Stimulated activated CD8-positive, alpha-beta memory T cell treated with anti-CD3 and anti-CD28 coated beads, Interleukin-7, amount 100 ng/mL, for 24 hours (primary cell): Measurements from ENCODE around the gene NUP210.
"Not testable (repeated sequence)": the region's sequence is repeated elsewhere in the genome, so short reads cannot be mapped to it uniquely, and the experiment has no call there.

Experiments
- DNase-seq: peaks from one replicate; pipeline ENCODE4 v3.0.0-alpha.2; 2020; ENCODE audit warnings: low read depth

Gene NUP210

DNA sequence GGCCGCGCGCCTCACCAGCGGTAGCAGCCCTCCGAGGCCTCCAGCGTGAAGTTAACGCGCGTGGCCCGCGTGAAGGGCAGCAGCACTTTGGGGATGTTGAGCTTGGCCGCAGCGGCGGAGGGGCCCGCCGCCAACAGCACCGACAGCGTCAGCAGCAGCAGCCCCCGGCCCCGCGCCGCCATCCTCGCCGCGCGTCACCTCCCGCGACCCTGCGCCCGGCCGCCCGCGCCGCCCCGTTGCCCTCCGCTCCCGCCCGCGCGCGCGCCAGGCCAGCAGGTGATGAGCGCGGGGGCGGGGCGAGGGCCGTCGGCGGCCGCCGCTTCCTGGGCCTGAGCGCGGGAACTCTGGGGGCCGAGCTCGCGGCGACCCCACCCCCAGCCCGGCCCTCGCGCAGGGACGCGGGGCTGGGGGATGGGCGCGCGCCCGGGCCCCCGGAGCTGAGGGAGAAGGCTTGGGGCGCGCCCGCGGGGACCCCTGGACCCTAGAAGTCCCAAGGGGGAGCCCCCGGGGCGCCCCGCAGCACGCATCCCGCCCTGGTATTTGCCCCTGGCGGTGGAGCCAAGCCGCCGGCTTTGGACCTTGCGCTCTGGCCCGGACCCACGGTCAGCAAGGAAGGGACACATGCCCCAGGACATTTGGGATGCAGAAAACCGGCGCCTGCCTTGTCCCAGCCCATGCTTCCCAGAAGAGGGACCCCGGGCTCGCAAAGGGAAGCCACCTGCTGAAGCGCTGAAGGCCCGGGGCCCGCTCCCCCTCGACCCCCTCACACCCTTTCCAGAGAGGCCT is at the start of gene NUP210:
Gene NUP210 (minus strand): TSS at position 278 of the 786 bp plus-strand sequence. CDS start 96 bp downstream, at position 182.
- peak; percentile 49 for DNase-seq

DNA sequence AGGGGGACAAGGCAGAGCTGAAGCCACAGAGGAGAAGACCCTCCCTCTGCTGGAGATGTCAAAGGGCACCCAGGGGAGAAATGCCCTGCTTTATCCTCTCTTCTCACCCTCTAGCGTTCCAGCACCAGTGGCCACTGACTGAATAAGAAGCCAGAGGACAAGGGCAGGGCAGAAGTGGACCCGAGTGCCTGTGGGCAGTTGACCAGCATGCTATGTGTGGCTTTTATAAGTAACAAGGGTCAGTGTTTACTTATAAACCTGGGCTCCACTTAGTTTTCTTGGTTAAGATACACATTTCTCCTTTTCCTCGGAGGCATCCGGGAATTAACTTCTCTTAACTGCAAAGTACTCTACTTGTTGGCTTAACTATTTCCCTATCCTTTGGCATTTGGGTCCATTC is 46.7 kb upstream of the NUP210 start:
- DNase-seq: no peak

DNA sequence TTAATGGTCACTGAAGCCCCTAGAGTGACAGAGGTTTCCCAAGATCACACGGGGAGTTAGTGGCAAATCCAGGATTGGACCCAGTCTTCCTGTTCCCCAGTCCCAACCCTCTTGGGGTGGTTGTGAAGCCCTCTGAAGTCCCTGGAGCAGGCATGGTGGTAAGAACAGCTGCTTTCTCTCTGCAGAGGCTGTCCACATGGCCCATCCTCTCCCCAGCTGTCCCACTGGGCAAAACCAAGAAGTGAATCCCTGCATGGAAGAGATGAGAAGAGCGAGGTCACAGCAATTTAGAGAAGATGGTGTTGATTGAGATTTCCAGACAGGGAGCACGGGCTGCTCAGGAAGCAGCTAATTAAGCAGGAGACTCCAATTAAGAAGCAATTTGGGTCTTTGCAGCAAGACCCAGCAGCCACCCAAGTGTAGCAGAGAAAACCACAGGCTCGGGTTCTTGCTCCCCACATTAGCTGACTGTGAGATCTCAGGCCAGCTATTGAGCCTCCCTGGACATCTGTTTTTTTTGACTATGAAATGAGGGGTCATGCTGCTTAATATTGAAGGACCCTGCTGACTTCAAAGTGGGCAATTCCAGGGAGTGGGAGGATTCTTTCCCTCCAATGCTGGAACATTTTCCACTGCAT is 45.2 kb upstream of the NUP210 start:
- no peak for DNase-seq

DNA sequence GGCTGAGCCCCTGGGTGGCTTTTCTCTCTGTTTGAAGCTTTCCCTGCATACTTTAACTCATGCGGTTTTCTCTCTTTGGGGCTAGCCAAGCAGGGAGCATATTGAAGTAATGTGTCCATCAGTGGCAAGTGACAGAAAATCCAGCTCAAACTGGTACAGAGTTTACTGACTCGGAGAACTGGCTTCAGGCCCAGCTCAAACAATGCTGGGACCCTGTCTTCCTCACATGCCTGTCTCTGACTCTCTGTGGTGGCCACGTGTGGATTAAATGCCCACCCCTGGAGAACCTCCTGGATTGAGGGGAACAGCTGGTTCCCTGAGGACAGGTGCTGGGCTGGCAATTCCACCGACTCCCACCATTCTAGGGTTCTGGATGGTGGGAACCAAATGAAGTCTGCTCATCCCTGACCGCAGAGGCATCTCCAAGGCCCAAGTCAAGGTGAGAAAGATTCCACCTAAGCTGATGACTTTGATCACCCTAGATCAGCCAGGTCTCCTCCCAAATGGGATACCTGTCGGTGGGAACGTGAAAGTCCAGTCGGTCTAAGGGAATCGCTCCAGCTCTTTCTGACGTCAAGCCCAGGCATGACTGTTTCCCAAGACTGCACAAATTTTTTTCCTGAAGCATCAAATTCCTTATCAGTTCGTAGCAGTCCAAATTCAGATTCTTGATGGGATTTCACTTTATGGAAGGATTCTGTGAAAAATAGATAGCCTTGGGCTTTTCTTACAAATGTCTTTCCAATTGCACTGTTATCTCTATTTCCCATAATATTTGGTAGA is 43.7 kb upstream of the NUP210 start:
- no peak for DNase-seq

DNA sequence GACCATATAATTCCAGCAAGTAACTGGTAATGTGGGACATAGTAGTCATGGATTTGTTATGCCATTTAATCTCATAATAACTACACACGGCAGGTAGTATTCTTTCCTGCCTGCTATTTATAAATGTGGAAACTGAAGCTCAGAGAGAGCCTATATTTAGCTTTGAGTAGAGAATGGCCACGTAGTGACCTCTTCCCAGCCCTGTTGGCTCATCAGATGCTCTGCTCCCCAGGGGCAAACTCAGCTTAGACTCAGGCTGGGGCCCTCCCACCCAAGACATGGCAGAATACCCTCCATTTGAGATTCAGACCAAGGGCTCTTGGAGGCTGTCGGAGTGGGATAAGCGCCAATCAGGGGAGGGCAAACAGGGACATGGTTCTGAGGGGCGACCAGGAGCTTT is 42.7 kb upstream of the NUP210 start:
- no peak for DNase-seq

DNA sequence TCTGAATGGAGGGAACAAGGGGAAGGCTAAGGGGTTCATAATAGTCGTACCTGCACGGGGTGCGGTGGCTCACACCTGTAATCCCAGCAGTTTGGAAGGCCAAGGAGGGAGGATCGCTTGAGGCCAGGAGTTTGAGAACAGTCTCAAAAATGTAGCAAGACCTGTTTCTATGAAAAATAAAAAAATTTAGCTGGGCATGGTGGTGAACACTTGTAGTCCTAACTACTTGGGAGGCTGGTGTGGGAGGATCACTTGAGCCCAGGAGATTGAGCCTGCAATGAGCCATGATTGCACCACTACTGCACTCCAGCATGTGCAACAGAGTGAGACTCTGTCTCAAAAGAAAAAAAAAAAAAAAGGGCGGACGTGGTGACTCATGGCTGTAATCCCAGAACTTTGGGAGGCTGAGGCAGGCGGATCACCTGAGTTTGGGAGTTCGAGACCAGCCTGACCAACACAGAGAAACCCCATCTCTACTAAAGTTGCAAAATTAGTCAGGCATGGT is 42.1 kb upstream of the NUP210 start:
- DNase-seq: no peak

DNA sequence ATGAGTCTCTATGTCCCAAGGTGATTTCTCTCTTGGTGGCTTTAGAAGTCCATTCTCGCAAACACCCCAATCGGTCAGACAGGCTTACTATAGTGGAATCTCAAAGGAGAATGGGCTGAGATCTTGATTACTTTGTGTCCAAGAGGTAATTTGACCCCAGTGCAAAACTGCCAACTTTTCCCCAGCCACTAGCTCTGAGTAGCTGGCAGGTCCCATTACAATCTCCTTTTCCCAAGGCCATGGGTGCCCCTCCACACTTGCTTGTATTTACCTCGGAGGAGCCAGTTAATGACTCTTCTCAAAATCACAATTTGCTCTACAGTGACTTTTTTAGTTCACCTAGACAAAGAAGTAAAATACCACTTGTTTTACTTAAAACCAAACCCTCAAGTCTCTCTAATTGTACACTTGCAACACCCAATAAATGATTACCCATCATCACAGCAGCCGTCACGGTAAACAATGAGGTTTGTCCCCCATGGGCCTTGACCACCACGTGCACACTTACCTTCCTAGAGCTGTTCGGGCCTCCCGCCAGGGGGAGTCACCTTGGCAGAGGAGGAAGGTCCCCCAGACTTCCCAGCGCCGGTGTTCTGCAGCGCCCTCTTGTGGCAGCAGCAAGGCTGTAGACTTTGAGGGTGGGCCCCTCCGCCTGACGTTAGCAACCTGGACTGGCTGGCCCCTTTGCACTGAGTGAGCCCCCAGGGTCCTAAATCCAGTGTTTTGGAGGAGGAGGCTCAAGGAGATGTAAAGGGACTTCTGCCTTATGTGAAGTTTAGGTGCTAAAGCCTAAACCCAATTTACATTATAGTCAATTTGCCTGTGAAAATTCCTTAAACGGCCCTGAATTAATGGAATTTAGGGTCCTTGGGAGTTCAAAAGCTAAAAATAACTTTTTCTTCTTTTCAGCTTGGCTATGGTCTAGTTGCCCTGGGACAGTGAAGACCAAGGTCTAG is 41.3 kb upstream of the NUP210 start:
- DNase-seq: peak; percentile 53

DNA sequence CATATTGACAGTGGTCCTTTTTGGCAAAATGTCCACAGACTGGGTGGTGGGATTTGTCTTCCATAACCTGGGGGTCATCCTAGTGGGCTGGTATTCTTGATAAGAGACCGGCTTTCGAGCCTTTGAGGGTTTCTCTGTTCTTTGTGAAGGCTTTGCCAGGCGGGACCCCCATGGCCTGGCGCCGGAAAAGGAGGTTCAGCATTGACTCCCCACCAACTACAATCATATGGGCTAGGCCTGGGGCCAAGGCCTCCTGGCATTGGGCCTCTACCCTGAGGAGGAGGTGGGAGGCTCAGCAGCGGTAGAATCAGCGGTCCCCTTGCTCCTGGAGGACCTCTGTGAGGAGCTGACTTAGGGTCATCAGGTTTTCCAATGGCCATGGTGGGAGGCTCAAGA is 40.2 kb upstream of the NUP210 start:
- no peak for DNase-seq

DNA sequence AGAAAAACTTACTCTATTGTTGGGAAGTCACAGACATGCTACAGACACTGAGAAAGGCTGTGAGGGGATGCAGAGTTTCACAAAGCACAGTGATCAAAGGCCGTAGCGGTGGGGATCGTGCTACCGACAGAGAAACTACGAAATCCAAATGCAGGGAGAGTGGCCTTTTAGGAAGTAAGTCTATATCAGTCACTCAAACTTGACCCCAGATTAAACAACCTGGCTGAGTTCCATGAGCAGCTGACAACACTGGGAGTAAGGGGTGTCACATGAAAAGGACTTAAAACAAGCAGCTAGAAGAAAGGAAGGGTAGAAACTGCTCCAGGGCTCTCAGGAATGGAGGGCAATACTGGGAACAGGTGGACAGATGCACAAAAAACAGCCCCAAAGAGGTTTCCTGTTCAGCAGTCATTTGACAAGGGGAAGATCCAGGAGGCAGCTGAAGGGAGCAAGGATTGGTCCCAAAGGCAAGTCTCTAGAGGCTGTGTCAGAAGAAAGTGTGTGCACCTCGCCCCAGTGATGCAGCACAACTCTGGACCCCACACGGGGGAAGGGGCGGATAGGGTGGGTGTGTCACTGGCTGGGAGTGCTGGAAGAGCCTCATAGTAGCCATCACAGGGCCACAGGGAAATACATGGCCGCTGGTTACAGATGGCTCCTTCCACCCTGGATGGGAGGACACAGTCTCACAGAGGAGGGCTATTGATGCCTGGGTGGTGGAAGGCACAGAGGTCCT is 39.7 kb upstream of the NUP210 start:
- no peak for DNase-seq

DNA sequence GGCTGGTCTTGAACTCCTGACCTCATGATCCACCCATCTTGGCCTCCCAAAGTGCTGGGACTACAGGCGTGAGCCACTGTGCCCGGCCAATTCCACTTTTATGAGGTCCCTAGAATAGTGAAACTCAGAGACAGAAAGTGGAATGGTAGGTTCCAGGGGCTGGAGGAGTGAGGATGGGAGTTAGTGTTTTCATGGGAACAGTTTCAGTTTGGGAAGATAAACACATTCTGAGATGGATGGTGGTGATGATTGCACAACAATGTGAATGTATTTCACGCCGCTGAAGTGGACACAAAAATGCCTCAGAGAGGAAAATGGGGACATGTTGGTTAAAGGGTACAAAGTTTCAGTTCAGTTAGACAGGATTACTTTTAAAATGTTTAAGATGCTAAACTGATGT is 37.5 kb upstream of the NUP210 start:
- no peak for DNase-seq

DNA sequence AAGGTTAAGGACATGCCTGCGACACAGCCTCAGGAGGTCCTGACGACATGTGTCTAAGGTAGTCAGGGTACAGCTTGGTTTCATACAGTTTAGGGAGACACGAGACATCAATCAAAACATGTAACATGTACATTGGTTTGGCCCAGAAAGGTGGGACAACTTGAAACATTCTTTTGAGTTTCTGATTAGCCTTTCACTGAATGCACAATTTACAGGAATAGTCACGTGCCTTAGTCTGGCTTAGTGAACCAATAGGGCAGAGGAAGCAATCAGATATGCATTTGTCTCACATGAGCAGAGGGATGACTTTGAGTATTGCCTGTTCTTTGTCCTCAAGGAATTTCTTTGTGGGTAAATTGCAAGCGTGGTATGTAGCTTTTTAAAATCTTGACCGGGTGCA is 35.5 kb upstream of the NUP210 start:
- DNase-seq: no peak

DNA sequence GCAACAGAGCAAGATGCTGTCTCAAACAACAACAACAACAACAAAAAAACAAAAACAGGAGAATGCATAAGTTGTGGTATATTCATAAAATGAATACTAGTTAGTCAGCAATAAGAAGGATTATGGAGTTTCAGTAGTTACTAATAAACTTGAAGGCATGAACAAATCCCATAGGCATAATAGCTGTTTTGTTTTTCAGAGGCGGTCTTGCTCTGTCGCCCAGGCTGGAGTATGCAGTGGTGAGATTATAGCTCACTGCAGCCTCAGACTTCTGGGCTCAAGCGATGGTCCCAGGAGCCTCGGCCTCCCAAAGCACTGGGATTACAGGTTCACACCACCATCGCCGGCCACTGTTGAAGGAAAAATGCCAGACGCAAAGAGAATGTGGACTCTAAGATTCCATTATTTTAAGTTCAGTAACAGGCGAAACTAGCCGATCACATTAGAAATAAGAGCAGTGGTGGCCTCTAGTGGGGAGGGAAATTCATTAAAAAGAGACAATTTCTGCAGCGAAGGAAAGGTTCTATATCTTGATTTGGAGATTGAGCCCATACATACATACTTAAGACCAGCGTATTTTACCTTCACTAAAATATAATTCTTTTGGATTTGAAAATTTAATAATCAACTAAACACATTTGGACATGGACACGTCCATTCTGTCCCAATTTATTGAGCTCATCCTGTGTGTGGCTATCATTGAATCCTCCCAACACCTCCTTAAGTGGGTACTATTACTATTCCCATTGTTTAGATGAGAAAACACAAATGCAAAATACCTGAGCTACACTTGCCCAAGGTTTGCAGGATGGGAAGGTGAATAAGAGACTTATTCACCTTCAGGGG is 32.6 kb upstream of the NUP210 start:
- DNase-seq: no peak

DNA sequence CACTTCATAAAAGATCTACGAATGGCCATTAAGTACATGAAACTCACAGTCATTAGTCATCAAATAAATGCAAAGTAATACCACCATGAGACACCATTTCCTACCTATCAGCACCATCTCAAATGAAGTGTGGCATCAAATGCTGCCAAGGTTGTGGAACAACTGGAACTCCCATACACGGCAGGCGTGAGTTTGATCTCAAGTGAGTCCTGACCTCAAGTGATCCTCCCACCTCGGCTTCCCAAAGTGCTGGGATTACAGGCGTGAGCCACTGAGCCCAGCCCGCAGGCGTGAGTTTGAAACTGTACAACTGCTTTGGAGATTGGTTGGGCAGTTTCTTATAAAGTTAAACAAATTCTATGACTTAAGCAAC is 31.2 kb upstream of the NUP210 start:
- DNase-seq: peak; percentile 6

DNA sequence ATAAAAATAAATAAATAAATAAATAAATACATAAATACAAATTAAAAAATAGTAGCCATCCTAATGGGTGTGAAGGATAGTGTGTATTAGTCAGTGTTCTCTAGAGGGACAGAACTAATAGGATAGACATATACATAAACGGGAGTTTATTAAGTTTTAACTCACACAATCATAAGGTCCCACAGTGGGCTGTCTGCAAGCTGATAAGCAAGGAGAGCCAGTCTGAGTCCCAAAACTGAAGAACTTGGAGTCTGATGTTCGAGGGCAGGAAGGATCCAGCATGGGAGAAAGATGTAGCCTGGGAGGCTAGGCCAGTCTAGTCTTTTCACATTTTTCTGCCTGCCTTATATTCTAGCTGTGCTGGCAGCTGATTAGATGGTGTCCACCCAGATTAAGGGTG is 22.8 kb upstream of the NUP210 start:
- not testable (repeated sequence) for DNase-seq

DNA sequence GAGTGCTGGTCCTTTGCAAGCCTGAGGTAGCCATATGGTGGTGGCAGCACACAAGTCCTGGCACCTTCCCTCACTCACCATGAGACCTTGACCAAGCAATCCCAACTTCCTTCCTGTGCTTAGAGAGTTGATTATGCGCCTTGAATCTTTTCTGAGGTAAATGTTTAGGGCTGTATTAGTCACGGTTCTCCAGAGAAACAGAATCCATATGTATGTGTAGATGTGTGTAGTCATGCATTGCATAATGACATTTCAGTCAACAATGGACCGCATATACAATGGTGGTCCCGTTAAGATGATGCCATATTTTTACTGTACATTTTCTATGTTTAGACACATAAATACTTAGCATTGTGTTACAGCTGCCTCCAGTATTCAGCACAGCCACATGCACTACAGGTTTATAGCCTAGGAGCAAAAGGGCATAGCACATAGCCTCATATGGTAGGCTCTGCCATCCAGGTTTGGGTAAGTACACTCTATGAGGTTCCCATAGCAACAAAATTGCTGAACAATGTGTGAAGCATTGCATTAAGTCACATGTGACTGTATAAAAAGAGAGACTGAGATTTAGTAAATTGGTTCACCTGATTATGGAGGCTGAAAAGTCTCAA is 20.2 kb upstream of the NUP210 start:
- DNase-seq: no peak

DNA sequence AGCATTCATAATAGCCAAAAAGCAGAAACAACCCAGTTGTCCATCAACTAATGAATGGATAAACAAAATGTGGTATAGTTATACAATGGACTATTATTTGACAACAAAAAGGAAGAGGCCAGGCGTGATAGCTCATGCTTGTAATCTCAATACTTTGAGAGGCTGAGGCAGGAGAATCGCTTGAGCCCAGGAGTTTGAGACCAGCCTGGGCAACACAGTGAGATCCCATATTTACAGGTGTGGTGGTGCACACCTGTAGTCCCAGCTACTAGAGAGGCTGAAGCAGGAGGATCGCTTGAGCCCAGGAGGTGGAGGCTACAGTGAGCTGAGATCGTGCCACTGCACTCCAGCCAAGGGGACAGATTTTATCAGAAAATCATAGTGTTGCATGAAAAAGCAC is 16.1 kb upstream of the NUP210 start:
- DNase-seq: not testable (repeated sequence)

DNA sequence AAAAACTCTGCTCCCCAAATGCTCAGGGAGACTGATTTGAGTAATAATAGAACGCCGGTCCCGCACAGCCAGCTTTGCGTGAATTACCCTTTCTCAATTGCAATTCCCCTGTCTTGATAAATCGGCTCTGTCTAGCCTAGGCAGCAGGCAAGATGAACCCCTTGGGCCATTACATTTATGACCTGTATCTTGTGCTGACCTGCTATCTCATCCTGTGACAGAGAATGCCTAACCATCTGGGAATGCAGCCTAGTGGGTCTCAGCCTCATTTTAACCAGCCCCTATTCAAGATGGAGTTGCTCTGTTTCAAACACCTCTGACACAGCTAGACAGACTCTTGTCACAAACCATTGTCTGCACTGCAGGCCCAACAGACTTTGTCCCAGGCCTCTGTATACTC is 13.8 kb upstream of the NUP210 start:
- DNase-seq: no peak

DNA sequence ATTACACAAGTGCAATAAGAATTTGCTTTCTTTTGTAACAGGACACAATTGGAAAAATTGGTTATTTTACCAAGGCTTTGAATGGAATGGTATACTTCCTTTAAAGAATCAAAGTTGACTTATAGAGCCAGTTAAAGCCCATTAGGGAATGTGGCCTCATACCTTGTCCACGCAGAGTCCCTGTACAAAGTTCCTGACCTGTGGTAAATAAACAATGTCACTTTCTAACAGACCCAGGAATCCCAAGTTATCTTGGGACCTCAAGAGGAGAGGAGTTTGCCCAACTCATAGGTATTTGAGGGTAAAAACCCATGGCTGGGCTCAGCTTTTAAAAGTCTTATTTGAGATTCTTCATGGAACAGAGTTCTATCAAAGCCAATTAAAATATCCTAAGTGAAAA is 12.0 kb upstream of the NUP210 start:
- no peak for DNase-seq

DNA sequence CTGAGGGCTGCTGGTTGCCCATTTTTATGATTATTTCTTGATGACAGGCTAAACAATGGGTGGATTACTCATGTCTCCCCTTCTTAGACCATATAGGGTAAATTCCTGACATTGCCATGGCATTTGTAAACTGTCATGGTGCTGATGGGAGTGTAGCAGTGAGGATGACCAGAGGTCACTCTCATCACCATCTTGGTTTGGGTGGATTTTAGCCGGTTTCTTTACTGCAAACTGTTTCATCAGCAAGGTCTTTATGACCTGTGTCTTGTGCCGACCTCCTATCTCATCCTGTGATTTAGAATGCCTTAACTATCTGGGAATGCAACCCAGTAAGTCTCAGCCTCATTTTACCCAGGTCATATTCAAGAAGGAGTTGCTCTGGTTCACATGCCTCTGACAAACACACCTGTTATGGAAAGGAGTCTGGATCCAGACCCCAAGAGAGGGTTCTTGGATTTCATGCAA is 10.3 kb upstream of the NUP210 start:
- not testable (repeated sequence) for DNase-seq
